Ishikawa (cell line): ENCODE results near the gene SAMD3.

Experiments used
- CEBPB ChIP-seq: IDR thresholded peaks from 2 replicates; pipeline ENCODE4 v1.6.1; 2012
- CREB1 ChIP-seq: IDR thresholded peaks from 2 replicates; pipeline ENCODE4 v1.6.1; 2012; ENCODE audit warnings: low read depth
- EGR1 ChIP-seq: IDR thresholded peaks from 2 replicates; pipeline ENCODE4 v1.6.1; 2012
- EP300 ChIP-seq: IDR thresholded peaks from 2 replicates; pipeline ENCODE4 v1.6.1; 2012; ENCODE audit warnings: borderline replicate concordance
- FOXM1 ChIP-seq: IDR thresholded peaks from 2 replicates; pipeline ENCODE4 v1.6.1; 2012; ENCODE audit warnings: low read depth, borderline replicate concordance
- MAX ChIP-seq: IDR thresholded peaks from 2 replicates; pipeline ENCODE4 v1.6.1; 2012
- NFIC ChIP-seq: IDR thresholded peaks from 2 replicates; pipeline ENCODE4 v1.6.1; 2012
- RAD21 ChIP-seq: IDR thresholded peaks from 2 replicates; pipeline ENCODE4 v1.6.1; 2012; ENCODE audit warnings: low read depth
- TAF1 ChIP-seq: IDR thresholded peaks from 2 replicates; pipeline ENCODE4 v1.6.1; 2012; ENCODE audit warnings: low read depth, mild to moderate bottlenecking
- TCF12 ChIP-seq: IDR thresholded peaks from 2 replicates; pipeline ENCODE4 v1.6.1; 2012; ENCODE audit warnings: low read depth
- TEAD4 ChIP-seq: IDR thresholded peaks from 2 replicates; pipeline ENCODE4 v1.6.1; 2012
- YY1 ChIP-seq: IDR thresholded peaks from 2 replicates; pipeline ENCODE4 v1.6.1; 2012; ENCODE audit warnings: low read depth
- ZBTB7A ChIP-seq: IDR thresholded peaks from 2 replicates; pipeline ENCODE4 v1.6.1; 2012; ENCODE audit warnings: low read depth
- TF ChIP-seq, protein P1 (sequence below): IDR thresholded peaks from 2 replicates; pipeline ENCODE4 v1.6.1; 2012
- TF ChIP-seq, protein P2 (sequence below): IDR thresholded peaks from 2 replicates; pipeline ENCODE4 v1.6.1; 2012; ENCODE audit warnings: low read depth, mild to moderate bottlenecking

The SAMD3 gene

DNA sequence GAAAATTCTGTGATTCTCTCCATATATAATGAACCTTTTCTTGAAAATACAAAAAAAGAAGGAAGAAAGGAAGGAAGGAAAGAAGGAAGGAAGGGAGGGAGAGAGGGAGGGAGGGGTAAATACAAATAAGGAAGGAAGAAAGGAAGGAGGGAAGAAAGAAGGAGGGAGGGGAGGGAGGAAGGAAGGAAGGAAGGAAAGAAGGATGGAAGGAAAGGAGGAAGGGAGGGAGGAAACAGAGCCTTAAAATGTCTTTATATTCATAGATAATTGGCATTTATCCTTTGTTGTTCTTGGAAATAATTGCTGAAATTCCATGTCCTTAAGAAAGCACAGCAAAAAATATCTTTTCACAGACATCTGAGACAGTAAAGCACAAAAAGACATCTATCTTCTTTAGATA, 40.3 kb downstream of the SAMD3 start:
- TF ChIP-seq ZBTB7A, result no peak

GRCh38 chr6:130178692-130179091, 44.1 kb downstream of the SAMD3 start:
- TF ChIP-seq TCF12 (no peak), EGR1 (no peak), ZBTB7A (no peak), TEAD4 (peak; percentile 56), NFIC (no peak)

GRCh38 chr6:130176378-130176777, 46.4 kb downstream of the SAMD3 start:
- no peak for TF ChIP-seq TAF1
- TF ChIP-seq ZBTB7A, result no peak
- TF ChIP-seq MAX, result no peak
- no peak for TF ChIP-seq RAD21
- no peak for TF ChIP-seq NFIC
- TF ChIP-seq, protein P1, sequence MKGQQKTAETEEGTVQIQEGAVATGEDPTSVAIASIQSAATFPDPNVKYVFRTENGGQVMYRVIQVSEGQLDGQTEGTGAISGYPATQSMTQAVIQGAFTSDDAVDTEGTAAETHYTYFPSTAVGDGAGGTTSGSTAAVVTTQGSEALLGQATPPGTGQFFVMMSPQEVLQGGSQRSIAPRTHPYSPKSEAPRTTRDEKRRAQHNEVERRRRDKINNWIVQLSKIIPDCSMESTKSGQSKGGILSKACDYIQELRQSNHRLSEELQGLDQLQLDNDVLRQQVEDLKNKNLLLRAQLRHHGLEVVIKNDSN, result no peak

GRCh38 chr6:130167655-130168054, 55.1 kb downstream of the SAMD3 start:
- TF ChIP-seq EP300 (no peak), CEBPB (no peak), FOXM1 (no peak), ZBTB7A (no peak), CREB1 (no peak), YY1 (no peak), MAX (no peak), TEAD4 (no peak), TCF12 (no peak)
- TF ChIP-seq, protein P1, result no peak
- TF ChIP-seq, protein P2, sequence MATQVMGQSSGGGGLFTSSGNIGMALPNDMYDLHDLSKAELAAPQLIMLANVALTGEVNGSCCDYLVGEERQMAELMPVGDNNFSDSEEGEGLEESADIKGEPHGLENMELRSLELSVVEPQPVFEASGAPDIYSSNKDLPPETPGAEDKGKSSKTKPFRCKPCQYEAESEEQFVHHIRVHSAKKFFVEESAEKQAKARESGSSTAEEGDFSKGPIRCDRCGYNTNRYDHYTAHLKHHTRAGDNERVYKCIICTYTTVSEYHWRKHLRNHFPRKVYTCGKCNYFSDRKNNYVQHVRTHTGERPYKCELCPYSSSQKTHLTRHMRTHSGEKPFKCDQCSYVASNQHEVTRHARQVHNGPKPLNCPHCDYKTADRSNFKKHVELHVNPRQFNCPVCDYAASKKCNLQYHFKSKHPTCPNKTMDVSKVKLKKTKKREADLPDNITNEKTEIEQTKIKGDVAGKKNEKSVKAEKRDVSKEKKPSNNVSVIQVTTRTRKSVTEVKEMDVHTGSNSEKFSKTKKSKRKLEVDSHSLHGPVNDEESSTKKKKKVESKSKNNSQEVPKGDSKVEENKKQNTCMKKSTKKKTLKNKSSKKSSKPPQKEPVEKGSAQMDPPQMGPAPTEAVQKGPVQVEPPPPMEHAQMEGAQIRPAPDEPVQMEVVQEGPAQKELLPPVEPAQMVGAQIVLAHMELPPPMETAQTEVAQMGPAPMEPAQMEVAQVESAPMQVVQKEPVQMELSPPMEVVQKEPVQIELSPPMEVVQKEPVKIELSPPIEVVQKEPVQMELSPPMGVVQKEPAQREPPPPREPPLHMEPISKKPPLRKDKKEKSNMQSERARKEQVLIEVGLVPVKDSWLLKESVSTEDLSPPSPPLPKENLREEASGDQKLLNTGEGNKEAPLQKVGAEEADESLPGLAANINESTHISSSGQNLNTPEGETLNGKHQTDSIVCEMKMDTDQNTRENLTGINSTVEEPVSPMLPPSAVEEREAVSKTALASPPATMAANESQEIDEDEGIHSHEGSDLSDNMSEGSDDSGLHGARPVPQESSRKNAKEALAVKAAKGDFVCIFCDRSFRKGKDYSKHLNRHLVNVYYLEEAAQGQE, result no peak

DNA sequence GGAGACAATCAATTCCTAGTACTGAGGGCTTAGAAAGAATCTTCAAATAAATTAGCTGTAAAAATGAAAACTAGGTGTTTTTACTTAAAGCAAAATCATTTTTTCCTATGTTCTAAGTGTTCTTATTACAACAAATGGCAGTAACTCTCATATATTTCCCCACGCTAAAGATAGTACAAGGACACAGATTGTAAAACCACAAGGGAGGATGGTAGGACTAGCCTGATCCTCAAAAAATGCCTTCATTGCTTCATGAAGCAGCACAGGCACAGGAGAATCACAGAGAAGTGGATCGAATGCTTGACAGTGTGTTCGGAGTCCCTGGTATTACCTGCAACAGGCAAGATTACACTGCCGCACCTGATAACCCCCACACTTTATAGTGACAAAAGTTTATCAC, 58.5 kb downstream of the SAMD3 start:
- TF ChIP-seq EGR1 (no peak), CEBPB (no peak), MAX (no peak), RAD21 (no peak), TCF12 (no peak), TAF1 (no peak), CREB1 (no peak), NFIC (no peak)
- TF ChIP-seq, protein P1, result no peak

DNA sequence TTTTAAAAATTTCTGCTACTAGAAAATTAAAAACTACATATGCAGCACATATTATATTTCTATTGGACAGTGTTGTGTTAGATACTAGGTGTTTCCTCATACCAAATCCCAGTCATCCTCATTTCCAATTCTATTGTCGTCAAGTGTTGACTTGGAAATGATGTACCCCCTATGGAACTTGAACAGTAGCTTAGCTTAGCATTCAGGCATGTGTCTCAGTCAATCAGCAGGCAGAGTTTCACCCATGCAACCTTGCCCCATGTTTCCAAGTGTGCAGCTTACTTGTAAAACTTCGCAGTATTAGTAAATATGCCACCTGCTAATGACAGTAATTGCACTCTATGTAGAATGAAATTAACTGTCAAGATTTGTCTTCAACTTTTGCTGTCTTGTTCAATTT, 59.5 kb downstream of the SAMD3 start:
- TF ChIP-seq ZBTB7A (no peak), MAX (no peak), FOXM1 (no peak), TCF12 (no peak), CEBPB (no peak), RAD21 (no peak), EP300 (no peak), YY1 (no peak), TEAD4 (no peak), TAF1 (no peak), NFIC (no peak), CREB1 (no peak), EGR1 (no peak)
- TF ChIP-seq, protein P1, result no peak
- TF ChIP-seq, protein P2, result no peak
